OCI-LY3 (cell line): ENCODE measurements around the gene ZFP69B.

ENCODE experiments used
- CTCF ChIP-seq: fragments of 200-600, 300-600 bp; sonication (generic); IDR thresholded peaks from 2 replicates; pipeline ENCODE4 v1.5.1; 2014; ENCODE audit warnings: antibody characterized with exemption, low read length, low read depth
- EZH2phosphoT487 ChIP-seq: fragments of 200-600 bp; shearing (Covaris generic); IDR thresholded peaks from 2 replicates; pipeline ENCODE4 v1.6.1; 2018; ENCODE audit warnings: antibody characterized with exemption, mixed run types, low read depth

- TF ChIP-seq CTCF (no peak), EZH2phosphoT487 (no peak)
These were observed 45.1 kb downstream of the ZFP69B start for GRCh38 chr1:40495315-40495903.
